Duodenal mucosa (tissue), 2 donors: ENCODE results near the gene SLC44A1.
"Not testable (repeated sequence)": the region's sequence is repeated elsewhere in the genome, so short reads cannot be mapped to it uniquely, and the experiment has no call there.

Experiments
- H3K27ac ChIP-seq: one replicate; pipeline ENCODE4 v1.7.0; 2013; ENCODE audit warnings: low read depth, low read length
- H3K27me3 ChIP-seq, 2 donors: one replicate each; pipeline ENCODE4 v1.7.0; 2013; ENCODE audit warnings: low read length in 2 of 2, control low read depth in 1 of 2; ENCODE audit not compliant: insufficient read depth in 2 of 2, control insufficient read depth in 1 of 2
- H3K36me3 ChIP-seq, 2 donors: one replicate each; pipeline ENCODE4 v1.7.0; 2013; ENCODE audit warnings: low read length in 2 of 2, control low read depth in 1 of 2; ENCODE audit not compliant: insufficient read depth in 2 of 2, control insufficient read depth in 1 of 2
- H3K4me1 ChIP-seq, 2 donors: one replicate each; pipeline ENCODE4 v1.7.0; 2013; ENCODE audit warnings: low read length in 2 of 2, control low read depth in 1 of 2; ENCODE audit not compliant: insufficient read depth in 2 of 2, control insufficient read depth in 1 of 2
- H3K4me3 ChIP-seq, 2 donors: one replicate each; pipeline ENCODE4 v1.7.0; 2013; ENCODE audit warnings: low read length in 2 of 2, low read depth in 1 of 2
- H3K9ac ChIP-seq, 2 donors: one replicate each; pipeline ENCODE4 v1.7.0; 2013; ENCODE audit warnings: low read length in 2 of 2, low read depth in 1 of 2
- H3K9me3 ChIP-seq, 2 donors: one replicate each; pipeline ENCODE4 v1.7.0; 2013; ENCODE audit warnings: low read length in 2 of 2, control low read depth in 1 of 2; ENCODE audit not compliant: control insufficient read depth in 1 of 2

The SLC44A1 gene

GRCh38 chr9:105251733-105252404, 7.4 kb downstream of the SLC44A1 start:
- Histone ChIP-seq H3K4me1 (peaks cover 24 to 32% of the 10 kb centered on the region in 2 donors), H3K9ac (no peak overlapping the region), H3K27me3 (no peaks in the 10 kb centered on the region), H3K4me3 (no peak overlapping the region), H3K27ac (no peak overlapping the region), H3K36me3 (no peaks in the 10 kb centered on the region), H3K9me3 (no peaks in the 10 kb centered on the region)

GRCh38 chr9:105252405-105252756, 7.9 kb downstream of the SLC44A1 start:
- Histone ChIP-seq H3K4me3 (no peak overlapping the region), H3K27ac (no peak overlapping the region), H3K36me3 (no peaks in the 10 kb centered on the region), H3K9ac (no peak overlapping the region), H3K4me1 (peaks cover 23 to 32% of the 10 kb centered on the region in 2 donors), H3K27me3 (no peaks in the 10 kb centered on the region), H3K9me3 (no peaks in the 10 kb centered on the region)

- Histone ChIP-seq H3K4me1 (peaks cover 35 to 45% of the 10 kb centered on the region in 2 donors), H3K27ac (no peak overlapping the region)
These were observed 9.8 kb downstream of the SLC44A1 start for GRCh38 chr9:105254226-105254625.

GRCh38 chr9:105255421-105255820, 11.0 kb downstream of the SLC44A1 start:
- no peaks in the 10 kb centered on the region for H3K9me3 ChIP-seq
- peaks cover 42 to 57% of the 10 kb centered on the region in 2 donors for H3K4me1 ChIP-seq
- no peak overlapping the region for H3K27ac ChIP-seq
- no peak overlapping the region for H3K9ac ChIP-seq
- no peaks in the 10 kb centered on the region for H3K36me3 ChIP-seq
- H3K27me3 ChIP-seq = no peaks in the 10 kb centered on the region
- H3K4me3 ChIP-seq = no peak overlapping the region

More at GRCh38 chr9:105254226-105254625, 9.8 kb downstream of the SLC44A1 start:
- Histone ChIP-seq H3K27me3 (no peaks in the 10 kb centered on the region), H3K36me3 (no peaks in the 10 kb centered on the region), H3K9me3 (no peaks in the 10 kb centered on the region), H3K9ac (no peak overlapping the region), H3K4me3 (no peak overlapping the region)

GRCh38 chr9:105256569-105256968, 12.1 kb downstream of the SLC44A1 start:
- H3K9me3 ChIP-seq, H3K9ac ChIP-seq, H3K4me3 ChIP-seq, H3K36me3 ChIP-seq, H3K27ac ChIP-seq, H3K27me3 ChIP-seq: not testable (repeated sequence)
- H3K4me1 ChIP-seq = peaks cover 43 to 60% of the 10 kb centered on the region in 2 donors

GRCh38 chr9:105257809-105258208, 13.4 kb downstream of the SLC44A1 start:
- no peaks in the 10 kb centered on the region for H3K9me3 ChIP-seq
- H3K9ac ChIP-seq = no peak overlapping the region
- no peak overlapping the region for H3K27ac ChIP-seq
- no peaks in the 10 kb centered on the region for H3K36me3 ChIP-seq
- H3K4me3 ChIP-seq = no peak overlapping the region
- H3K4me1 ChIP-seq = peaks cover 37 to 60% of the 10 kb centered on the region in 2 donors
- no peaks in the 10 kb centered on the region for H3K27me3 ChIP-seq

GRCh38 chr9:105258225-105258737, 13.8 kb downstream of the SLC44A1 start:
- no peaks in the 10 kb centered on the region for H3K9me3 ChIP-seq
- no peaks in the 10 kb centered on the region for H3K27me3 ChIP-seq
- H3K27ac ChIP-seq = no peak overlapping the region
- H3K36me3 ChIP-seq = no peaks in the 10 kb centered on the region
- H3K4me3 ChIP-seq = no peak overlapping the region
- no peak overlapping the region for H3K9ac ChIP-seq
- peaks cover 37 to 63% of the 10 kb centered on the region in 2 donors for H3K4me1 ChIP-seq

- Histone ChIP-seq H3K9ac (no peak overlapping the region), H3K4me3 (no peak overlapping the region), H3K4me1 (peaks cover 35 to 62% of the 10 kb centered on the region in 2 donors), H3K27ac (no peak overlapping the region), H3K27me3 (no peaks in the 10 kb centered on the region), H3K9me3 (no peaks in the 10 kb centered on the region), H3K36me3 (no peaks in the 10 kb centered on the region)
These were observed 14.8 kb downstream of the SLC44A1 start for GRCh38 chr9:105259274-105259673.

GRCh38 chr9:105259731-105260612, 15.5 kb downstream of the SLC44A1 start:
- H3K4me1 ChIP-seq = peaks cover 33 to 56% of the 10 kb centered on the region in 2 donors
- no peaks in the 10 kb centered on the region for H3K27me3 ChIP-seq
- no peak overlapping the region for H3K27ac ChIP-seq
- no peak overlapping the region for H3K4me3 ChIP-seq
- no peak overlapping the region for H3K9ac ChIP-seq
- H3K36me3 ChIP-seq = no peaks in the 10 kb centered on the region
- H3K9me3 ChIP-seq = no peaks in the 10 kb centered on the region

GRCh38 chr9:105262497-105262896, 18.0 kb downstream of the SLC44A1 start:
- Histone ChIP-seq H3K9ac (no peak overlapping the region), H3K36me3 (no peaks in the 10 kb centered on the region), H3K27ac (no peak overlapping the region), H3K27me3 (no peaks in the 10 kb centered on the region), H3K4me3 (no peak overlapping the region), H3K9me3 (no peaks in the 10 kb centered on the region), H3K4me1 (peaks cover 31 to 43% of the 10 kb centered on the region in 2 donors)
